GM18519 (cell line): ENCODE measurements around the gene ULK3.

Source experiments
- ATAC-seq: cut with Tn5 transposase; IDR thresholded peaks from one replicate; pipeline ENCODE4 v1.9.1; 2021; ENCODE audit warnings: mild to moderate bottlenecking, moderate library complexity; ENCODE audit not compliant: unreplicated experiment, low FRiP score

The ULK3 gene

DNA sequence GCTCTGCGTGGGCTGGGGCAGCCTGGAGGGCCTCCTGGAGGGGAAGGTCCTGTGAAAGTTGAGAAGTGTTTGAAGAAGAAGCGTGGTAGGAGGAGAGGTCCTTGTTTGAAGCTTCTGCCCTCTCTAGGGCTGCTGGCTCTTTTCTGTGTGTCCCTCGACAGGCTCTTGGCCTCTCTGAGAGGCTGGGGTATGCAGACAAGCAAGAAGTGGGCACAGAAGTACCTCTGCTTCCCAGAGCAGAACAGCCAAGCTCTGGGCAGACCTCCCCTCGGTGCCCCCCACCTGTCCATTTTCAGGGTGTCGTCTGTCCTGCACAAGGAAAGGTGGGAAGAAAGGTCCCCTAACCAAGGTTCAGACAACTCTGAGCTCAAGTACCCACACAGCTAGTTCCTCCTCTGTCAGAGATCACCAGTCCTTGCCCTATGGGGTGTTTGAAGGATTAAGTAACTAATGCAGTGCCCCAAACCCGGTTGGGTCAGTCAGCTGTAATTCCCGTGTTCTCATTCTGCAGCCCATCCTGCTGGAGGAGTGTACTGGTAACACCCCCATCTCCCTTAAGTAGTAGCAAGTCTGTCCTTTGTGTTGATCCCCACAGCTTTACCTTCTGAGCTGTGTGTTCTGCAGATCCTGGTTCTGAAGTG lies 54.8 kb downstream of the ULK3 start:
- no peak for ATAC-seq

DNA sequence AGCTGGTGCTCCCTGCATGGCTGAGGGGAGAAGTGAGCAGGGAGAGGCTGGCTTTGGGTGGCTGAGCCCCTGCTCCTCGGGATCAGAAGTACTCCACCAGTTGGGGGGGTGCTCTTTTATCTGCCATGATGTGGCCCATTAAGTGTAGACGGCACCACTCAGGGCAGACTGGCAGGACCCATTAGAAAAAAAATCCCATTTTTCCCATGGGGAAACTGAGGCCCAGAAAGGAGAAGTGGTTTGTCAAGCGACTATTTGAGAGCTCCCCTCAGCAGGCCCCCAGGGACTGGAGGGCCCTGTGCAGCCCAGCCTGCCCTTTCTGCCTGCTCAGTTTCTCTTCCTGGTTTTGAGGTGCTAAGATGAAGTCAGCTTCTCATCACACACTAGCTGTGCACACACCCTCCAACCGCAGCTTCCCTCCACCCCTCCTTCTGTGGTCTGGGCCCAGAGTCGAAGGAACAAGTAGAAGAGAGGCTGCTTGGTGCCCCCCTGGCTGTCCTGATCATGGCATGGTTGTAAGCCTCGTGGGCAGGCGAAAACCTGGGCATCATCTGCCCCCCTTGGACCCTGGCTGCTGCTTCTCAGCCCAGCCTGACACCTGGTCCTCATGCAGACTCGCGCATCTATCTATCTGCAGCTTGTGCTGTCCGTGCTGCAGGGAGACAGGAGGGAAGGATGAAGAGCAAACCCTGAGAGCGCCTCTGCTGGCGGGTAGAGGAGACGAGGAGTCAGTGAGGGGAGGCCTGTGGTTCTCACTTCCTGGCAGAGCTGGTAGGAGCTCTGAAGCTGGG lies 55.5 kb downstream of the ULK3 start:
- ATAC-seq: peak; percentile 37

GRCh38 chr15:74786551-74787165 lies 56.3 kb downstream of the ULK3 start:
- no peak for ATAC-seq
